ENCODE results near the gene CUL7.

CUL7 gene

GRCh38 chr6:43077333-43077809 lies 23.7 kb upstream of the CUL7 start:
- Histone ChIP-seq H3K27ac (ENCODE audit: low read depth, low read length) (no peak overlapping the region), H3K36me3 (ENCODE audit: insufficient read depth, low read length) (no peaks in the 10 kb centered on the region), H3K4me3 (ENCODE audit: low read depth, low read length) (peak overlapping the region; percentile 99), H3K27me3 (ENCODE audit: insufficient read depth, low read length) (no peaks in the 10 kb centered on the region), H2AFZ (ENCODE audit: low read length, unreplicated experiment) (peak overlapping the region; percentile 88), H3K79me2 (ENCODE audit: control insufficient read depth, insufficient read depth, low read length, unreplicated experiment) (peaks cover 28% of the 10 kb centered on the region), H3K4me1 (ENCODE audit: control insufficient read depth, insufficient read depth, low read length, unreplicated experiment) (peaks cover 21% of the 10 kb centered on the region)

DNA sequence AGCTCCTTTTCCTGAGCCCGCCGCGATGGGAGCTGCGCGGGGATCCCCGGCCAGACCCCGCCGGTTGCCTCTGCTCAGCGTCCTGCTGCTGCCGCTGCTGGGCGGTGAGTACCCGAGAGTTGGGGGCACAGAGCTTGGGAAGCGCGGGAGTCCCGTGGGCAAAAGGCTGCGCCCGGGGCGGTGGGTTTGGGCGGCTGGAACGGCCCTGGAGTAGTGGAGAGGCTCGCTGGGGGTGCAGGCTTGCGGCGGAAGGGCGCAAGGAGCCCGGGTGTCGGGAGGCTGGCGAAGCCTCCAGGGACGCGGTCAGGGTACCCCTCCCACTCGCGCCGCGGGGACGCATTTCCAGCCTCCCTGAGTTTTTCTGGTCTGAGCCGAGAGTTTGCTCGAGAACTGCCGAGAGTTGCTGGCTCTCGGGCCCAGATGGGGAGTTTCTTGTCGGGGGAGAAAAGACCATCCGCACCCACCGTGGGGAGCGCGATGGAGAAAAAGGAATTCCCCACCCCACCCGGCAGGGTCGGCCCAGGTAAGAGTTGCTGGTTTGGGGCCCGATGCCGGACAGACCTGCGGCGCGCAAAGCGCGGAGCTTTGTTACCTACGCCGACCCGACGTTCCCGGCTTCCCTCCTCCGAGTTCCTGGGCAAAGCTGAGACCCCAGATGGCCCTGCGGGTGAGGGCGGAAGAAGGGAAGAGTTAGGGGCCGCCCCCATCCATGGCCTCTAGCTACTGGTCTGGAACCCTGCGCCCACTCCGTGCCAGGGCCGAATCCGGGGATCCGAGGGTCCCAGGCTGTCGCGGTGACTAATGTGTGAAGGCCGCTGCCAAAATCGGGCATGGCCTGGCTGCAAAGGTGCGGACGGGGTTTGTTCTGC lies 23.0 kb upstream of the CUL7 start:
- Histone ChIP-seq H3K4me3 (ENCODE audit: low read depth, low read length) (peak overlapping the region; percentile 99), H3K79me2 (ENCODE audit: control insufficient read depth, insufficient read depth, low read length, unreplicated experiment) (peaks cover 25% of the 10 kb centered on the region), H3K36me3 (ENCODE audit: insufficient read depth, low read length) (no peaks in the 10 kb centered on the region), H3K27me3 (ENCODE audit: insufficient read depth, low read length) (no peaks in the 10 kb centered on the region), H2AFZ (ENCODE audit: low read length, unreplicated experiment) (peak overlapping the region; percentile 88), H3K27ac (ENCODE audit: low read depth, low read length) (no peak overlapping the region), H3K4me1 (ENCODE audit: control insufficient read depth, insufficient read depth, low read length, unreplicated experiment) (peaks cover 18% of the 10 kb centered on the region)

- Histone ChIP-seq H2AFZ (ENCODE audit: low read length, unreplicated experiment) (peak within 1 kb of the TSS; percentile 88), H3K79me2 (ENCODE audit: control insufficient read depth, insufficient read depth, low read length, unreplicated experiment) (peaks cover 23% of the 10 kb centered on the region), H3K36me3 (ENCODE audit: insufficient read depth, low read length) (no peaks in the 10 kb centered on the region), H3K27me3 (ENCODE audit: insufficient read depth, low read length) (no peaks in the 10 kb centered on the region), H3K4me1 (ENCODE audit: control insufficient read depth, insufficient read depth, low read length, unreplicated experiment) (peaks cover 17% of the 10 kb centered on the region), H3K27ac (ENCODE audit: low read depth, low read length) (no peak within 1 kb of the TSS), H3K4me3 (ENCODE audit: low read depth, low read length) (peak within 1 kb of the TSS; percentile 99)
Measured at GRCh38 chr6:43075670-43076463, 22.2 kb upstream of the CUL7 start, which contains the start of gene PTK7. Gene PTK7, plus strand, starts transcription at chr6:43076314. Its CDS starts 175 bp downstream, at chr6:43076489.

DNA sequence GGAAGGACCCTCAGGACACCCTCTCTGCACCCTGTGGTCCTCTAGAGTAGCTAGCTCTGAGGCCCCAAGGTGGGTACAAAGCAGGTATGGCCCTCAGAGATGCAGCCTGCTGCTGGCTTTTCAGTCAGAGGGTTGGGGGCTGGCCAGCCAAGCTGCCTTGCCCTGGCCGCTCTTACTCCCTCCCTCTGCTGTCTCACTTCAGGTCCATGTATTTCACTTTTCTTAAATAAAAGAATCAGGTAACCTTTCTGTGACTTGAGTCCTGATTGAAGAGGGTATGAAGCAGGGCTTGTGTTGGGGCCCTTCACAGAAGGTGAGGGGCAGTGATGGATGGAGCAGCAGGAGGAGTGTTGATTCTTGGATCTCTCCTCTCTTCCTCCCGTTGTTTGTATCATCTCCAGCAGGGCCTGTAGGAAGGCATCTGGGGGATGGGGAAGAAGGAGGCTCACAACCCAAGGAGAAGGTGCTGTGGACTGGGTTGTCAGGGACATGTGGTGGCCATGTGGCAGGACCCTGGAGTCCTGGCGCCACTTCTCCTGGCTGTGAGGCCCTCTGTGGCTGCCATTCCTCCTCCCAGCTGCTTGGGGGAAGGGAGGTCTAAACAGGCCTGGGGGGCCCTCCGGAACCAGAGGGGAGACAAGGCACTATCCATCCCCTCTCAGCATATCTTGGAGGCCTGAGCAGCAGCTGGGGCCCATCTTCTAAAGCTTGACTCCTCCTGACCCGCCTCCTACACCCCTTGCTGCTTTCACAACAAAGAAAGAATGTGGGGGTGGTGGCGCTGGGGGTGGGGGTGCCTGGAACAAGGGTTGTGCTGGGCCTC lies 21.4 kb upstream of the CUL7 start:
- Histone ChIP-seq H3K36me3 (ENCODE audit: insufficient read depth, low read length) (no peaks in the 10 kb centered on the region), H2AFZ (ENCODE audit: low read length, unreplicated experiment) (no peak overlapping the region), H3K4me3 (ENCODE audit: low read depth, low read length) (peak overlapping the region; percentile 99), H3K4me1 (ENCODE audit: control insufficient read depth, insufficient read depth, low read length, unreplicated experiment) (peaks cover 17% of the 10 kb centered on the region), H3K79me2 (ENCODE audit: control insufficient read depth, insufficient read depth, low read length, unreplicated experiment) (peaks cover 23% of the 10 kb centered on the region), H3K27ac (ENCODE audit: low read depth, low read length) (no peak overlapping the region), H3K27me3 (ENCODE audit: insufficient read depth, low read length) (no peaks in the 10 kb centered on the region)

DNA sequence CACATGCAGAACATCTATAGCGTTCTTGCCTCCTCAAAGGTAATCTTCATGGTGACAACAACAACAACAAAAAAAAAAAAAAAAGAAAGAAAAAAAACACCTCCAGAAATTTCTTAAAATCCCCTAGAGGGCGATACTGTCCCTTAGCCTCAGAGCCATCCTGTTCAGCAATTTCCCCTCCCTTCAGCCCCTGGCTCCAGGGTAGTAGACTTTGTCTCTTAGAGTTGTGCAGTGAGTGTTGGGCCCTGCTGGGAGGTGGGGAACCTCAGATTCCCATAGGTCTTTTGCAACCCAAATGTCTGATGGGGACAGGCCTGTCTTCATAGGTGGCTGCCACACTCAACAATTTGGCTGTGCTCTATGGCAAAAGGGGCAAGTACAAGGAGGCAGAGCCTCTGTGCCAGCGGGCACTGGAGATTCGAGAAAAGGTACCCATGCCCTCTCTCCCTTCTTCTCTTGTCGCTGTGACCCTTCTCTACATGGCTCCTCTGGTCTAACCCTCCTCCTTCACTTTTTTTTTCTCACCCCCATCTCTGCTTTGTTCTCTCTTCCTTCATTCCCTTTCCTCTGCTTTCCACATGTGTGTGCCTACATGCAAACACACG lies 16.5 kb upstream of the CUL7 start:
- Histone ChIP-seq H3K27ac (ENCODE audit: low read depth, low read length) (no peak overlapping the region), H2AFZ (ENCODE audit: low read length, unreplicated experiment) (no peak overlapping the region), H3K36me3 (ENCODE audit: insufficient read depth, low read length) (no peaks in the 10 kb centered on the region), H3K27me3 (ENCODE audit: insufficient read depth, low read length) (no peaks in the 10 kb centered on the region), H3K4me3 (ENCODE audit: low read depth, low read length) (no peak overlapping the region), H3K79me2 (ENCODE audit: control insufficient read depth, insufficient read depth, low read length, unreplicated experiment) (no peaks in the 10 kb centered on the region), H3K4me1 (ENCODE audit: control insufficient read depth, insufficient read depth, low read length, unreplicated experiment) (peaks cover 1% of the 10 kb centered on the region)

GRCh38 chr6:43062818-43063217 lies 9.2 kb upstream of the CUL7 start:
- Histone ChIP-seq H3K4me3 (ENCODE audit: low read depth, low read length) (no peak overlapping the region), H2AFZ (ENCODE audit: low read length, unreplicated experiment) (no peak overlapping the region), H3K36me3 (ENCODE audit: insufficient read depth, low read length) (0 out of 2 replicates have a peak, but pooled peaks cover 2% of the 10 kb centered on the region), H3K4me1 (ENCODE audit: control insufficient read depth, insufficient read depth, low read length, unreplicated experiment) (peaks cover 11% of the 10 kb centered on the region), H3K27ac (ENCODE audit: low read depth, low read length) (no peak overlapping the region), H3K79me2 (ENCODE audit: control insufficient read depth, insufficient read depth, low read length, unreplicated experiment) (peaks cover 14% of the 10 kb centered on the region), H3K27me3 (ENCODE audit: insufficient read depth, low read length) (no peaks in the 10 kb centered on the region)

GRCh38 chr6:43061861-43062260 lies 8.2 kb upstream of the CUL7 start:
- Histone ChIP-seq H3K36me3 (ENCODE audit: insufficient read depth, low read length) (0 out of 2 replicates have a peak, but pooled peaks cover 4% of the 10 kb centered on the region), H3K79me2 (ENCODE audit: control insufficient read depth, insufficient read depth, low read length, unreplicated experiment) (peaks cover 15% of the 10 kb centered on the region), H2AFZ (ENCODE audit: low read length, unreplicated experiment) (no peak overlapping the region), H3K27ac (ENCODE audit: low read depth, low read length) (no peak overlapping the region), H3K4me3 (ENCODE audit: low read depth, low read length) (no peak overlapping the region), H3K27me3 (ENCODE audit: insufficient read depth, low read length) (no peaks in the 10 kb centered on the region), H3K4me1 (ENCODE audit: control insufficient read depth, insufficient read depth, low read length, unreplicated experiment) (peaks cover 11% of the 10 kb centered on the region)

- no peak overlapping the region for H2AFZ ChIP-seq (ENCODE audit: low read length, unreplicated experiment)
- peak overlapping the region; percentile 92 for H3K4me3 ChIP-seq (ENCODE audit: low read depth, low read length)
- no peak overlapping the region for H3K27ac ChIP-seq (ENCODE audit: low read depth, low read length)
- H3K4me1 ChIP-seq (ENCODE audit: control insufficient read depth, insufficient read depth, low read length, unreplicated experiment) = peaks cover 11% of the 10 kb centered on the region
- H3K79me2 ChIP-seq (ENCODE audit: control insufficient read depth, insufficient read depth, low read length, unreplicated experiment) = peaks cover 15% of the 10 kb centered on the region
- H3K36me3 ChIP-seq (ENCODE audit: insufficient read depth, low read length) = 0 out of 2 replicates have a peak, but pooled peaks cover 4% of the 10 kb centered on the region
- no peaks in the 10 kb centered on the region for H3K27me3 ChIP-seq (ENCODE audit: insufficient read depth, low read length)
Measured at GRCh38 chr6:43060755-43061633, 7.3 kb upstream of the CUL7 start.

DNA sequence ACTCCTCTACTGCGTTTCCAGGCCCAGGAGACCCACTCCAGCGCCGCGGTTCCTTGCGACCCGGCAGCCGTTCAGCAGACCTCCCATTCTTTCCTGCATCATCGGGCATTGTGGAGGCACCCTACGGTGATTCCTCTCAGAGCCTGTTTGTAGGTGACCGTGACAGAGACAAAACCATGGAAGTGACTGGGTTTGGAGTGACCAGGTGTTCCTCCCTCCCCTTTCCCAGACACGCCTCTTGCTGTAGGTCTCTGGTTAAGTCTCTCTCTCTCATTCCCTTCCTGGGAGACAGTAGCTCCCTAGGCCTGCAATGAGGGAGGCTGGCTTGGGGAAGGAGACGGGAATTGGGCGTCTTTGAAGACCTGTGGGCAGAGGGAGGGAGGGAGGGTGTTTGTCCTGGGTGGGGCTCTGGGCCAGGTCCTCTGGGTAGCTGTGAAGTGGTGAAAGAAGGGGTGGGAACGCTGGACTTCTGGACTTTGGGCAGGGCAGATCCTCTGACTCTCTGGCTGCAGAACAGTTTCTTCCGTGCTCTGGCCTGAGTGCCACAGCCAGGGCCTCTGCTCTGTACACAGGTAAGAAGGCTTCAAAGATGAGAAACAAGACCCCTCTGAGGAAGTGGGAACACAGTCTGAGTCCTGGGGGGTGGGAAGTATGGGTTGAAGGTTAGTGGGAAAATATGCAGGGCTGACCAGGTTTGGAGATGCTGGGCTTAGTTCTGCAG lies 6.5 kb upstream of the CUL7 start:
- Histone ChIP-seq H3K4me3 (ENCODE audit: low read depth, low read length) (peak overlapping the region; percentile 92), H3K4me1 (ENCODE audit: control insufficient read depth, insufficient read depth, low read length, unreplicated experiment) (peaks cover 11% of the 10 kb centered on the region), H3K79me2 (ENCODE audit: control insufficient read depth, insufficient read depth, low read length, unreplicated experiment) (peaks cover 15% of the 10 kb centered on the region), H3K27ac (ENCODE audit: low read depth, low read length) (peak overlapping the region; percentile 50; the same call in 1 of the 2 replicates), H3K36me3 (ENCODE audit: insufficient read depth, low read length) (0 out of 2 replicates have a peak, but pooled peaks cover 4% of the 10 kb centered on the region), H2AFZ (ENCODE audit: low read length, unreplicated experiment) (peak overlapping the region; percentile 82), H3K27me3 (ENCODE audit: insufficient read depth, low read length) (no peaks in the 10 kb centered on the region)

Data from ACC112 (cell line).